UCSD-AML1 (cell line): ENCODE results near the gene CTDP1.
"Not testable (repeated sequence)": the region's sequence is repeated elsewhere in the genome, so short reads cannot be mapped to it uniquely, and the experiment has no call there.

Experiments
- DNase-seq: peaks from one replicate; lab custom pipeline; 2025; ENCODE audit not compliant: unreplicated experiment; lab: John Stamatoyannopoulos, UW

CTDP1 gene

DNA sequence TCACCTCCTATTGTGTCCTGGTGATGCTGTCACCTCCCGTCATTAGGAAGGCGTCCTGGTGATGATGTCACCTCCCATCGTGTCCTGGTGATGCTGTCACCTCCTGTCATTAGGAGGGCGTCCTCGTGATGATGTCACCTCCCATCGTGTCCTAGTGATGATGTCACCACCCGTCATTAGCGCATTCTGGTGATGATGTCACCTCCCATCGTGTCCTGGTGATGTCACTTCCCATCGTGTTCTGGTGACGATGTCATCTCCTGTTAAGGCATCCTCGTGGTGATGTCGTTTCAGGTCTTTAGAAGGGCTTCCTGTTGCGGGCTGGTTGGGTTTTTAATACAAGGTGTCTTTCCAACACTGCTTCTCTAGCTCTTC, 40.7 kb downstream of the CTDP1 start:
- no peak for DNase-seq

DNA sequence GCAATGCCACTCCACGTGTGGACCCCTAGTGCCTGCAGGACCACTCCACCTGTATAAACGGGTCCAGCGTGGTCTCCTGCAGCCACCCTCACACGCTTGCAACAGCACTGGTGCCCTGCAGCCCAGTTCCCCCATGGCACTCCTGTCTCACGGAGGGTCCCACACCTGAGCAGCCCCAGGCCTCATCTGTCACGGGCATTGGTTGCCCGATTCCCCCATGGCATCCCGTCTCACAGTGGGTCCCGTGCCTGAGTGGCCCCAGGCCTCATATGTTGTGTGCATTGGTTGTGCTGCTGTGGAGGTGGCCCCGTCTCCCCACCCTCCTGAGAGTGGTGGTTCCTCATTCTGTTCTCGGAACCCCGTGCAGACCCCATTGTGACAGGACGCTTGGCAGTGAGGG, 43.4 kb downstream of the CTDP1 start:
- no peak for DNase-seq

DNA sequence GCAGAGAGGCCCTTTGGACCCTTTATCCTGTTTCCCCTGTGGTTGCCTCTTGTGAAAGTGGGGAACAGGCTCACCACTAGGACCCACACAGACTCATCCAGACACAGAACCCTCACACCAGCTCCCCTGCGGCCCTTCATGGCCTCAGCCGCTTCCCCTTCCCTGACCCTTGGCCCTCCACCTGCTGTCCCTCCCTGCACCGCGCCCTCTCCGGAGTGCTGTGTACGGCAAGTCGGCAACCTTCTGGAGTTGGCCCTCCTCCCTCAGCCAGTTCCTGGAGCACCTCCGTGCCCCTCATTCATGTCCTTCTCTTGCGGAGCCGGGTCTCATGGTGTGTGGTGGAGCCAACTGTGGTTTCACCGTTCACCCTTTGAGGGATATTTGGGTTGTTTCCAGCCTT, 44.0 kb downstream of the CTDP1 start:
- no peak for DNase-seq

DNA sequence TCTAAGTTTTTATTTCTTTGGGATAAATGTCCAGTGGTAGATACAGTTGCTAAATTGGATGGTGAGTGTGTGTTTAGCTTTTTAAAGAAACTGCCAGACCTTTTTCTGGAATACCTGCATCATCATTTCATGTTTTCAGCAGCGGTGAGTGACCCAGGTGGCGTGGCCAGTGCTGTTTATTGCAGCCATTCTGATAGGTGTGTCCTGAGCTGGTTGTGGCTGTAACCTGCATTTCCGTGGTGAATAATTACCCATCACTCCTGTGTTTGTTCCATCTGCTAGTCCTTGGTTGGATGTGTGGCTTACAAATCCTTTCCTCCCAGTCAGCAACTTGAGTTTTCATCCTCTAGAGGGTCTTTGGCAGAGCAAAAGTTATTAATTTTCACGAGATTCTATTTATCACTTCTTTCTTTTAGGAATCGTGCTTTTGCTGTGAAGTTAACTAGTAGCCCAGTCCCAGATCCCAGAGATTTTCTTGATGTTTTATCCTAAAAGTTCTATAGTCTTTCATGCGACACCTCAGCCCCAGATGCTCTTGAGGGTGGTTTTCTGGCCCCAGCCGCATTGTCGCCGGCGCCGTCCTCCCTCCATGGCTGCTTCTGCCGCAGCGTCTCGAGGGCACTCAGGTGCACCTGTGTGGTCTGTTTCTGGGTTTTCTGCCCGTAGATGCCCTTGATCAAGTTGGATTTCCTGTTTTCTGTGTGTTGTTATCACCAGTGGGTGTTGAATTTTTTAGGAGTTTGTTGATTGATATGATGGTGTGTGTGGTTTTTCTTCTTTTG, 44.9 kb downstream of the CTDP1 start:
- DNase-seq = no peak

DNA sequence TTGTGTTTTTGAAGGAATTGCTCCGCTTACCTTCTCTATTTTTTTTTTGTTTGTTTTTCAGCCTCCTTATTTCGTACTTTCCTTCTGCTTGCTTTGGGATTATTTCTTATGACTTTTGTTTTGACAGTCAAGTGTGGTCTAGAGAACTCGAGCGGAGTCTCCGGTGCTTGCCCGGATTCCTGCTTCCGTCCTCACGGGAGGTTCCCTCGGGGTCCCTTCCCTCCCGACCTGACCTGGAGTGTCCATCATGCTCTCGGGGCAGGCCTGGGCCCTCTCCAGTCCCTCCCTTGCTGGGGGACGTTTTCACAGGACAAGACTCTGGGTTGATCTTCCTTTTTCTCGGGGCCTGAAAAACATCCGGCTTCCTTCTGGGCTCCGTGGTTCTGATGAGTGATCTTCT, 45.9 kb downstream of the CTDP1 start:
- DNase-seq = no peak

DNA sequence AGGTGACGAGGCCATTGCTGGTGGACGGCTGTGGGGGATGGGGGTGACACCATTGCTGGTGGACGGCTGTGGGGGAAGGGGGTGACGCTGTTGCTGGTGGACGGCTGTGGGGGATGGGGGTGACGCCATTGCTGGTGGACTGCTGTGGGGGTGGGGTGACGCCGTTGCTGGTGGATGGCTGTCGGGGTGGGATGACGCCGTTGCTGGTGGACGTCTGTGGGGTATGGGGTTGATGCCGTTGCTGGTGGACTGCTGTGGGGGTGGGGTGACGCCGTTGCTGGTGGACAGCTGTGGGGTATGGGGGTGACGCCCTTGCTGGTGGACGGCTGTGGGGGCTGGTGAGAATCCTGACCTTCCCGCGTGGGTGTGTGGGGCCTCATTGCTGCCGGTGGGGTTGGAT, 47.1 kb downstream of the CTDP1 start:
- no peak for DNase-seq

DNA sequence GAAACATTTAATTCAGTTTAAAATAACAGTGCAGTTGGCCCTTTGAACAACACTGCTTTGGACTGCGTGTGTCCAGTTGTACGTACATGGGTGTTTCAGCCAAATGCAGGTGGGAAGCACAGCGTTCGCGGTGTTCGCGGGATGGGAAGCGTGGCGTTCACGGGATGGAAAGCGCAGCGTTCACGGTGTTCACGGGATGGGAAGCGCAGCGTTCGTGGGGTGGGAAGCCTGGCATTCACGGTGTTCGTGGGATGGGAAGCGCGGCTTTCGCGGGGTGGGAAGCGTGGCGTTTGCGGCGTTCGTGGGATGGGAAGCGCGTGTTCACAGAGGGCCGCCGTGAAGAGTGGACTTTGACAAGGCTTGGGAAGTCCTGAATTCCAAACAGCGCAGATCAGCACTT, 47.6 kb downstream of the CTDP1 start:
- no peak for DNase-seq

DNA sequence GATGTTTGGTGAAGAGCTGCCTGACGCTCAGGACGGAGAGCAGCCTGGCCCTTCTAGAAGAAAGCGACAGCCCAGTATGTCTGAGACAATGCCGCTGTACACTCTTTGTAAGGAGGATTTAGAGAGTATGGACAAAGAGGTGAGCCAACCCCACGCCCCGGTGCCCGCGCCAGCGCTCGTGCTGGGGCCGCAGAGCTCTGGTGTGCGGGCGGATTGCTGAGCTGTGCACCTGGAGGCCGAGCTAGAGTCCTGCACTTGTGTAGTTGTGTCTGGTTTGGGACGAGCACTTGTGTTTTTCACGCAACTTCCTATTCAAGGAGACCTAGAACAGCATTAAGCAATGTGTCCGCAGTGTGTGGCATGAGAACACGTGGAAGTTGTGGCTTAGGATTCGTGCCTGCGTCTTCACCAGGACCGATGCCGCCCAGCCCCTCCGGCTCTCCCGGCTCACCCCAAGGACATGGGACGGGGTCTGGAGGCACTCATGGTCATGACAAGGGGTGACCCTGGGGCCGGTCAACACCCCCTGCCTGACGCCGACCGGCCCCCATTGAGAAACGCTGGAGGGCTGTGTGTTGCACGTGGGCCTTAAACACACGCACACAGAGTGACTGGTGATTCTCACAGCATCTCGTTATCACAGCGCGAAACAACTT, 49.5 kb downstream of the CTDP1 start:
- no peak for DNase-seq

DNA sequence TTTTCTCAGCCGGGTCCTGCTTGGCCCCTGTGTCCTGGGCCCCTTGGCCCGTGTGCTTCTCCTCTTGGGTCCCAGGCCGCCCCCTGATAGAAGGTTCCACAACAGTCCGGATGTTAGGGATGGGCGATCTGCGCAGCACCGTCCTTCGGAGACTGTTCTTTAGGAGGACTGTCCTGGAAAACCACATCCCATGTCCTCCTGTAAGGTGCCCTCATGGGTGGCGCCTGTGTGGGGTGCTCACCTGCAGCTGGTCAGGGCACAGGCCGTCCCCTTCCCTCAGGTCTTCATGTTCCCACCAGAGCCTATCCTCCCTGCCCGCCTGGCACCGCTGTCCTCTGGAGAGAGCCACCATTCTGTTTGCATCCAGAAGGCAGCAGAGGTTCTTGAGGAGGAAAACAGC, 50.0 kb downstream of the CTDP1 start:
- DNase-seq = no peak

DNA sequence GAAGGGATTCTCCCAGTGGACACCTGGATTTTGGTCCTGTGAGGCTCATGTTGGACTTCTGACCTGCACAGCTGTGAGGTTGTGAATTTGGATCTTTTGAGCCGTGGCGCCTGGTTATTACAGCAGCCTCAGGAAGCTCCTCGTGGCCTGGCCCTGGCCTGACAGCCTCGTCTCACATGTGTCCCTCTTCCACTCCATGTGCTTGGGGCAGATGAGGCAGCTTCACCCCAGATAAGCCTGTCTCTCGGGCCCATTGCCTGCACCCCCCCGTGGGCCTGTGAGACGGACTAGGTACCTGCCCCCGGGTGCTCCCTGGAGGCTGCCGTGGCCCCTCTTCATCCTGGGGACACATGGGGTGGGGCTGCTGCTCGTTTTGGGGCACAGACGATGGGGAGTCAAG, 51.2 kb downstream of the CTDP1 start:
- no peak for DNase-seq

DNA sequence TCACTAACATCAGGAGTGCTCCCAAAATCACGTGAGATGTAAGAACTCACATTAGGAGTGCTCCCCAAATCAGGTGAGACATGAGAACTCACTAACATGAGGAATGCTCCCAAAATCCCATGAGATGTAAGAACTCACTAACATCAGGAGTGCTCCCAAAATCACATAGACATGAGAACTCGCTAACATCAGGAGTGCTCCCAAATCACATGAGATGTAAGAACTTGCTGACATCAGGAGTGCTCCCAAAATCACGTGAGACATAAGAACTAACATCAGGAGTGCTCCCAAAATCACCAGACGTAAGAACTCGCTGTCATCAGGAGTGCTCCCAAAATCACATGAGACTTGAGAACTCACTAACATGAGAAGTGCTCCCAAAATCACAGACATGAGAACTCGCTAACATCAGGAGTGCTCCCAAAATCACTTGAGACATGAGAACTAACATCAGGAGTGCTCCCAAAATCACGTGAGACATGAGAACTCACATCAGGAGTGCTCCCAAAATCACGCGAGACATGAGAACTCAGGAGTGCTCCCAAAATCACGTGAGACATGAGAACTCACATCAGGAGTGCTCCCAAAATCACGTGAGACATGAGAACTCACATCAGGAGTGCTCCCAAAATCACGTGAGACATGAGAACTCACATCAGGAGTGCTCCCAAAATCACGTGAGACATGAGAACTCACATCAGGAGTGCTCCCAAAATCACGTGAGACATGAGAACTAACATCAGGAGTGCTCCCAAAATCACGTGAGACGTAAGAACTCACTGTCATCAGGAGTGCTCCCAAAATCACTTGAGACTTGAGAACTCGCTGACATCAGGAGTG, 52.5 kb downstream of the CTDP1 start:
- not testable (repeated sequence) for DNase-seq

DNA sequence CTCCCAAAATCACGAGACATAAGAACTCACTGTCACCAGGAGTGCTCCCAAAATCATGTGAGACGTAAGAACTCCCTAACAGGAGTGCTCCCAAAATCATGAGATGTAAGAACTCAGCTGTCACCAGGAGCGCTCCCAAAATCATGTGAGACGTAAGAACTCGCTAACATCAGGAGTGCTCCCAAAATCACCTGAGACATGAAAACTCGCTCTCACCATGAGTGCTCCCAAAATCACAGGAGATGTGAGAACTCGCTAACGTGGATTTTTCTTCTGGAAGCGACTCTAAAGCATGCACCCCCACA, 53.1 kb downstream of the CTDP1 start:
- DNase-seq = no peak

DNA sequence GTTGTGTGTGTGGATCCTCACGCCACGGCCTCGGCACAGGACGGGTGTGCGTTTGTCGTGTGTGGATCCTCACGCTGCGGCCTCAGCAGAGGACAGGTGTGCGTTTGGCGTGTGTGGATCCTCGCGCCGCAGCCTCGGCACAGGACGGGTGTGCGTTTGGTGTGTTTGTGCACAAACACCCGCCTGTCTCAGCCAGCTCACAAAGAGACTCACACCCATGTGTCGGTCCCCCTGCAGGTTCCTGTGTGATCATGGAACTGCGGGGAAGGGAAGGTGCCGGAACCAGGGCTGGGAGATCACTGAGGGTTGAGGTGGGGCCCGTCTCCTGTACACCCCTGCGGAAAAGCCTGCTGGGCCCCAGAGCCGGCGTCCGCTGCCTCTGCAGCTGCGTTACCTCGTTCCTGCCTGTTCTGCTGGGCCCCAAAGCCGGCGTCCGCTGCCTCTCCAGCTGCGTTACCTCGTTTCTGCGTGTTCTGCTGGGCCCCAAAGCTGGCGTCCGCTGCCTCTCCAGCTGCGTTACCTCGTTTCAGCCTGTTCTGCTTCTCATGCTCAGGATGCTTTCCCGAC, 53.6 kb downstream of the CTDP1 start:
- DNase-seq = no peak

DNA sequence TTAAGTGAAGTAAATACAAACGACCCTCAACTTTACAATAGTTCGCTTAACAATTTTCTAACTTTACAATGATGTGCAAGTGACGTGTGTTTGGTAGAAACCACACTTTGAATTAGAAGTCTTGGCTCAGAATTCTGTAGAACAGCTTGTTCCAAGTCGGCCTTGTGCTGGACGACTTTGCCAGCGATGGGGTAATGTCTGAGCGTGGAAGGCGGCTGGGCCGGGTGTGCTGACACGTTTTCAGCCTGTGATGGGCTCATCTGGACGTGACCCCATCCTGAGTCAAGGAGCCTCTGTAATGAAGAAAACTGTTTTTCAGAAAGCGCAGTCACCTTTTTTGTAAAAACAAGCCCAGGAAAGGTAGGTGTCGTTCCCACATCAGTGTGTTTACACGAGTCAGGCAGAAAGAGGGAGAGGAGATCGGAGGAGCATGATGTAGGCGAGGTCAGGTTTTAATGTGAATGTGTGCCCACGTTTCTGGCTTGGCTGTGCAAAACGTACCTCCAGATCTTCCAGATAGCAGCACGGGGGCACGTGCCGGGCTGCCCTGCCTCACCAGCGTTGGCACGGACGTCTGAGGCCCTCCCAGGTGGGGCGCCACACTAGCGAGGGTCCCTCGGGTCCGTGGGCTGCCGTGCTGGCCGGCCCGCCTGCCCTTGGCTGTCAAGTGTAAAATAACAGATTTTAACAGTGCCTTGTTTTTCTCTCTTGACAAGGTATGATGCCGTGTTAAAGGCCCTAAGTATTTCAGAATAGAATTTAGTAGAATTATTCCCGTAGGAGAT, 54.6 kb downstream of the CTDP1 start:
- DNase-seq = no peak

DNA sequence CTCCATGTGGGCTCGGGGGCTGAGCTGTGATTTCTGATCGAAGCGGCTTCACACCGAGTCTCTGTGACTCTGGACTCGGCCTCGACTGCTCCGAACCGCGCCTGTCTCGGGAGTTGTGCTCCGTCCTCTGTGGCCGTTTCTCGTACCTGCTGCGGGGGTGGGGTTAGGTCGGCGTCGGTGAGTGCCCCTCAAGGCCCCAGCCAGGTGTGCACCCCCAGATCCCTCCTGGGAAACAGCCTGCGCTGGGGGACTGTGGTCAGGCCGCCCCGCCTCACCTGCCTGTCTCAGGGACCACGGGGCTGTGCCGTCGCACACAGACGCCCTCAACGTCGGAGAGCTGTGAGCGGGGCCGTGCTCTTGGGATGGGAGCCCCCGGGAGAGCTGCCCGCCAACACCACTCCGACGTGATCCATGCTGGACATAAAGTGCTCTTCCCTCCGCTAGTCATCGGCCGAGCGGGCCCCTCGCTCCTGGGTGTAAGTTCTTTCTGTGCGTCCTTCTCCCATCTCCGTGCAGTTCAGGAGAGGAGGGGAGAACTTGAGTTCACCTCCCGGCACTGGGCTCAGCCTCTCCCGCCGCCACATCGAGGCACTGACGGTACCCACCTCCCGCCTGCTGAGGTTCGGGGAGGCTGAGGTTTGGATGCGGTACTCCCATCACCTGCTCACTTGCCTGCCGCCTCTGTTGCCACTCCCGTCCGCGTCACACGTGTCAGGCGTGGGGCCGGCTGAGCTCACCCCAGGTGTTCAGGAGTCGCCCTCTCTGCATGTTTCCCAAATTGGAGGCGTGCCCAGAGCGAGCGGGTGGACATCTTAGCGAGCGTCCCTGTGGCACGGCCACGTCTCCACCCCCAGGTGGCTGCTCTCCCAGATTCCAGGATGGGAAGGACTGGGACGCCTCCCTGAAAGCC, 55.7 kb downstream of the CTDP1 start:
- no peak for DNase-seq

DNA sequence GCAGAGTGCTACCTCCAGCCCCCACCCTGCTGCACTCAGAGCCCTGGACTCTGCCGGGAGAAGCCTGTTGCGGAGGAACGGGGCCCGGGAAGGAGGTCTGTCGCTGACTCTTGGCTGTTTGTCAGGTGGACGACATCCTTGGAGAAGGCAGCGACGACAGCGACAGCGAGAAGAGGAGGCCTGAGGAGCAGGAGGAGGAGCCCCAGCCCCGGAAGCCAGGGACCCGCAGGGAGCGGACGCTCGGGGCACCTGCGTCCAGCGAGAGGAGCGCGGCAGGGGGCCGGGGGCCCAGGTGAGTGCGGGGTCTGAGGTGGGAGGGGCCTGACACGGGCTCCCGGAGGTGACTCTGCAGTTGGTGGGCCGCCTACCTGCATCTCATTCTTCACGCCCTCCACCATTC, 56.6 kb downstream of the CTDP1 start:
- no peak for DNase-seq

DNA sequence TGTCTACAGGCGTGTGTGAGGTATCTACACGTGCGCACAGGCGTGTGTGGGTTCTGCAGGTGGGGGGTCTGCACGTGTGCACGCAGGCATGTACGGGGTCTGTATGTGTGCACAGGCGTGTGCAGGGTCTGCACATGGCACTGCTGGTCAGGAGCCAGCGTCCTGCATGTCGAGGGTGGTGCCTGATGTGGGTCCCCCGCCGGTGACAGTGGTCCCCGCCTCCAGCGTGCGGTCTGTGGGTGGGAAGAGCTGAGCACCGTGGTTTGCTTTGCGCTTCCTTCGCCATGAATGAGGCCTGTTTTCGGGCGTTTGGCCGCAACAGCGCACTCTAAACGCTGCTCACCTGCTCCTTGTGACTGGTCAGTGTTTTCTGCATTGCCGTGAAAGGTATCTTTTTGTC, 57.2 kb downstream of the CTDP1 start:
- DNase-seq = no peak

DNA sequence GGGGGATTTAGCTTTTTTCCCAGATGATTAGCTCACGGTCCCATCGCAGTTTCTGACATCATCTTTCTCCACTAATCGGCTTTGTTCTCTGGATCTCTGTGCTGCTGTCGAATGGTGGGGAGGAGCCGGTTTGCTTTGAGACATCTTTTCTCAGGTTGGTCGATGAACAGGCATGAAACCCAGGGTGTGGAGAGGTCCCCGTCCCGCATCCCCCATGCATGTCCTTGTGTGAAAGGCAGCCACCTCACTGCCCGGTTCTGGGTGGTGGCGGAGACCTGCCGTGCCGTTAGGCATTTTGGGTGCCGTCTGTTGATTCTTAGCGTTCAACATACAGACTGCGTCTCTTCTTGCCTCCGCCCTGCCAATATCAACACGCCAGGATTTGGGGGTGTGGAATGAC, 57.8 kb downstream of the CTDP1 start:
- no peak for DNase-seq

DNA sequence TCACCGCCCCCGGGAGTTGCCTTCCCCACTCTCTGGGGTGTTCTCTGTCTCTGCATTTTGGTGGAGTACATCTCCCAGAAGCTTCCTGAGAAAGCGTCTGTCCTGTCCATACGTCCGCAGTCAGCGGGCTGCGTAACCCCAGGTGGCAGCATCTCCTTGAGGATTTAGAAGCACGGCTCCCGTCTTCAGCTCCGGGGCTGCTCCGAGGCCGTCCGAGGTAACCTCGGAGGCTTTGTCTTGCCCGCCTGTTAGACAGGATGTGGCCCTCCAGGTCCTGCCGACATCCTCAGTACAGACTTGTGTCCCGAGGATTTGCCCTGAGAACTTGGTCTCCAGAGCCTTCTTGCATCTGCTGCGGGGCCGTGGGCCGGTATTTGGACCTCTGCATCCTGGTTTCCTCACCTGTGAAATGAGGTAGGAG, 58.4 kb downstream of the CTDP1 start:
- no peak for DNase-seq
